Mucosa of stomach (tissue), 1 donor: Measurements from ENCODE around the gene TNFAIP3.
A peak's percentile ranks its signal among the peaks of the same experiment; 100 is the strongest.

Experiments
- H3K27me3 ChIP-seq: one replicate; pipeline ENCODE4 v1.7.0; 2013; ENCODE audit warnings: mild to moderate bottlenecking, low read length; ENCODE audit not compliant: control insufficient read depth, insufficient read depth
- H3K36me3 ChIP-seq: one replicate; pipeline ENCODE4 v1.7.0; 2013; ENCODE audit warnings: low read length; ENCODE audit not compliant: control insufficient read depth, insufficient read depth
- H3K4me1 ChIP-seq: one replicate; pipeline ENCODE4 v1.7.0; 2013; ENCODE audit warnings: mild to moderate bottlenecking, low read length; ENCODE audit not compliant: control insufficient read depth, insufficient read depth
- H3K4me3 ChIP-seq: one replicate; pipeline ENCODE4 v1.7.0; 2013; ENCODE audit warnings: low read length
- H3K9ac ChIP-seq: one replicate; pipeline ENCODE4 v1.7.0; 2013; ENCODE audit warnings: mild to moderate bottlenecking, low read length, moderate library complexity
- H3K9me3 ChIP-seq: one replicate; pipeline ENCODE4 v1.7.0; 2013; ENCODE audit warnings: mild to moderate bottlenecking, low read length, moderate library complexity; ENCODE audit not compliant: control insufficient read depth
- donor health status: Pancreatic carcinoma.

The TNFAIP3 gene

DNA sequence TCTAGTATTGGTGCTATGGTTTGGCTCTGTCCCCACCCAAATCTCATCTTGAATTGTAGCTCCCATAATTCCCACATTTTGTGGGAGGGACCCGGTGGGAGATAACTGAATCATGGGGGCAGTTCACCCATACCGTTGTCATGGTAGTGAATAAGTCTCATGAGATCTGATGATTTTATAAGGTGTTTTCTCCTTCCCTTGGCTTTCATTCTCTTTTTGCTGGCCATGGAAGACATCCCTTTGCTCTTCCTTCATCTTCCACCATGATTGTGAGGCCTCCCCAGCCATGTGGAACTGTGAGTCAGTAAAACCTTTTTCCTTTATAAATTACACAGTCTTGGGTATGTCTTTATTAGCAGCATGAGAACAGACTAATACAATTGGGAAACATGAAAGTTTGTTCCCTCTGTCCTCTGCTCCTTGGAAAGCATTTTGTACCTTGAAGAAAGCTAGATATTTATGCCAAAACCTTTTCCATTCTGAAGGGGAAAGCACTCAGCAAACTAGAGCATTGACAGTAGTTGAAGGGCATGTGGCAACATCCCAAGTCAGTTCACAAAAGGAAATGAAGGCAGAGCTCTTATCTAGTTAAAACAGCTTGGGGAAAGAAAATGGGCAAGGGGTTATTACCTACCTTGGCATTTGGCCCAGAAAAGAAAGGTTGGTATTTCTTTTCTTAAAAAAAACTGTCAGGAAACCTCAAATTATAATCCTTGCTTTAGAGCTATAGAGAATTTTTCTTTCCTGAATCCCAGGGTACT, 10.7 kb upstream of the TNFAIP3 start:
- Histone ChIP-seq H3K9me3 (no peaks in the 10 kb centered on the region), H3K4me1 (peaks cover 3% of the 10 kb centered on the region), H3K4me3 (no peak overlapping the region), H3K36me3 (no peaks in the 10 kb centered on the region), H3K9ac (no peak overlapping the region), H3K27me3 (no peaks in the 10 kb centered on the region)

DNA sequence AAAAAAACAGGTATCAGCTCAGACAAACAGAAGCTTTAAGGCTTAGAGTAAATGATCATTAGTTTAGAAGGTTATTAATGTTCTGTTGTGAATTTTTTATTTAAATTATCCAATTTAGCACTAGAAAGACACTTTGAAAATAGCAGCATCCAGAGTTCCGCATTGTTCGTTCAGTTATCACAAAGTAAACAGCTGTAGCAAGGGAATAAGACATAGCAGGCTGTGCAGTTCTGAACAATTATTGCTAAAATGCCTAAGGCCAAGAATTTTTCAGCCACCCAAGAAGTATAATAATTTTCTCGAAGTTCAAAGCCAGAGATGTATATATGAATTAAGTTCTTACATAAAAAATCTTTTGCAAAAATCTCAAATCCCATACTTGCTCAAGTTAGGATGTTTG, 8.0 kb upstream of the TNFAIP3 start:
- Histone ChIP-seq H3K27me3 (no peaks in the 10 kb centered on the region), H3K4me1 (no peaks in the 10 kb centered on the region), H3K9me3 (no peaks in the 10 kb centered on the region), H3K9ac (no peak overlapping the region), H3K4me3 (no peak overlapping the region), H3K36me3 (no peaks in the 10 kb centered on the region)

DNA sequence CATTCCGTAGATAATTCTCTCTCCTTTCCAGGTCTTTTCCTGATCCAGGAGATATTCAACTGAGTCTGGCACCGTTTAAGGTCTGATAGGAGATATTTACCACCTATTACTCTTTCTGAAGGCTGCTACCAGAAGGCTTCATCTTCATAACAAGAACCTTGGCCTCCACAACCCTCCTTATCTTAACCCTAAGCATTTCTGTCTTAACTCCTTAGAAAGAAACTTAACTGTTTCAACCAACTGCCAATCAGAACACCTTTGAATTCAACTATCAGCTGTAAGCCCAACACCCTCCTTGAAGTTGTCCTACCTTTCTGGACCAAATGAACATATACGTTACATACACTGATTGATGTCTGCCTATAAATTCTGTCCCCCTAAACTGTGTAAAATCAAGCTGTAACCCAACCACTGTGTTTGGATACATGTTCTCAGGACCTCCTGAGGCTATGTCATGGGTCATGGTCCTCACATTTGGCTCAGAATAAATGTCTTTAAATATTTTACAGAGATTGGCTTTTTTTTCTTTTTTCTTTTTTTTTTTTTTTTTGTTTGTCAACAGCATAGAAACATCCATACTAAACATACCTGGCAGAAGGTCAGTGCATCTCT, 6.6 kb upstream of the TNFAIP3 start:
- H3K4me1 ChIP-seq, result no peaks in the 10 kb centered on the region
- no peak overlapping the region for H3K4me3 ChIP-seq
- no peaks in the 10 kb centered on the region for H3K27me3 ChIP-seq
- H3K9me3 ChIP-seq, result no peaks in the 10 kb centered on the region
- H3K9ac ChIP-seq, result no peak overlapping the region
- H3K36me3 ChIP-seq, result no peaks in the 10 kb centered on the region

DNA sequence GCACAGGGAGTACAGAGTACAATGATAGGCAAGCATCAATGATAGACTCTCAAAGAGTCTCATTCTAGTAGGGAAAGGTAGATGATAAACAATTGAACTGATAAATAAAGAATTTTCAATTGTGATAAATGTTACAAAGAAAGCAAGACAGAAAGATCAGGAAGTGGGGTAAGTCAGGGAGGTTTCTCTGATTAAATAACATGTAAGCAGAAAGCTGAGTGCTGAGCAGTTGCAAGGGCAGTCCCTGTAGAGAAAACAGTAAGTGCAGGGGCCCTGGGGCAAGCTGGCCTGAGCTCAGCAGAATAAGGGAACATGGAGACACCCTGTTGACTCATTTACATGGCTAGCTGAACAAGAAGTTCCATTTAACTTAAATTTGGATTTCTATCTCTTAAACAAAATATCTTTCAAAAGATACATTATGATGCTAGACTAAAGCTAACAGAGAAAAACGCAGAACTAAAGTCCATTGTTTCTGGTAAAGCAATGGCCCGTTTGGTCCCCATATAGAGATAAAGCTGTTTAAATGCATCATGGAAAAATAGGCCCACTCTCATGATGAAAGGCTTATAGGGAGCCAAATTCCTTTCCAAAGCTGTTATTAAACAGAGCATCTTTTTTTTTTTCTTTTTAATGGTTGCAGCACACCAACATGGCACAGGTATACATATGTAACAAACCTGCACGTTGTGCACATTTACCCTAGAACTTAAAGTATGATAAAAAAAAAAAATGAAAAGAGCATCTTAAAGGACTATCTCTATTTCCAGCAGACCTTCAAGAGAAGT, 5.3 kb upstream of the TNFAIP3 start:
- Histone ChIP-seq H3K36me3 (no peaks in the 10 kb centered on the region), H3K4me1 (peaks cover 7% of the 10 kb centered on the region), H3K27me3 (no peaks in the 10 kb centered on the region), H3K9ac (no peak overlapping the region), H3K9me3 (no peaks in the 10 kb centered on the region), H3K4me3 (no peak overlapping the region)

DNA sequence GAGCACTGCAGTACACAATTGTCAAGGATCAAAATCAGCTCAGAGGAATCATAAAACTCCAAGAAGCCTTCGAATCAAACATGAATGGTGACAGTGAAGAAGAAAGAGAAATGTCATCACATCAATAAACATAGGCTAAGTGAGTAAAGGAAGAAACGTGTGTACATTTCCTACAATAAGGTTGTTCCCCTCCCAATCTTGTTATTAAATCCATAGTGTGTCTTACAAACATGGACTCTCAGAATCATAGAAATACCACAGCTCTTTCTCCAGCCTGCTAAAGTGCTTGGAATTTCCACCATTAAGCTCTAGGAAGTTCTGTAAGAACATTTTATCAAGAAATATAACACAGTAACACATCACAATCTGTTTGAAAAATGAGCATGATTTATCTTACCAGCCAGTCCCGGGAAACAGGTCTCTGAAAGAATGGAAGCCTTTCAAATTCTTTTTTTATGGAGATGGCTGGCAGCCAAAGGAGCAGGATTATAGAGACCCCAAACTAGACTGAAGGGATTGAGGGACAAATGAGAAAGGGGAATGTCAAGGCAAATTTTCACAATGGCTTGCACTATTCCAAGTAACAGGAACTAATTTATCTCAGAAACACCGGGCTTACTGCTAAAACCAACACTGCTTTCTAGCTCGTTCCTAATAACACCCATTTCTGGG, 4.5 kb upstream of the TNFAIP3 start:
- Histone ChIP-seq H3K4me3 (no peak overlapping the region), H3K9ac (no peak overlapping the region), H3K36me3 (no peaks in the 10 kb centered on the region), H3K27me3 (no peaks in the 10 kb centered on the region), H3K4me1 (peaks cover 7% of the 10 kb centered on the region), H3K9me3 (no peaks in the 10 kb centered on the region)

DNA sequence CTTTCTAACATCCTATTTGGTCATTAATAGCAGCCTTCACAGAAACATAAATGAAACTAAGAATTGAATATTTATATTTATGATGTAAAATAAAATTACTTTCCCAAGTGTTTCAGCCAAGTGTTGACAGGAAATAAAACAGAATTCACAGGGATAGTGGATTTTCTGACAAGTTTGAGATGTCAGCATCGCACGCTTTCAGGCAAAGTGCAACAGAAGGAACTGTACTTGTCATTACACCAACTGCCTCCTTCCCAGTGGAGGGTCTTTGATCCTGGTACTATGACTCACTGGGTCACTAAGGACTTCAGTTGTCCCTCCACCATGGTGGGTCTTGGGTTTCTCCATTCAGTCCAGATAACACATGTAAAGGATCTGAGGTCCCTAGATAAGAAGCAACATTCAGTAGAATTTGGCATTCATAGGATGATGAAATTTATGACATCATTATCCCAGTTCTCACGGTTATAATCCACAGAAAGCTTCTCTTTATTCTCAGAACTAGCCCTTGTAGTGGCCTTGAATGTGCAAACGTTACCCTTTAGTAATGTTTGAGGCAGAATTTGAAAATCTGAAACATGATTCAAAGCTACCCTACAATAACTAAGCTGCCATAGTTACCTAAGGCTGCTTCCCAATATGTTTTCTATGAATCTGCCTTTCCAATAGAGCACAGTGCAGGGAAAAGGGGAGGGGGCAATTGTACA, 3.8 kb upstream of the TNFAIP3 start:
- Histone ChIP-seq H3K27me3 (no peaks in the 10 kb centered on the region), H3K4me1 (peaks cover 7% of the 10 kb centered on the region), H3K36me3 (no peaks in the 10 kb centered on the region), H3K9me3 (no peaks in the 10 kb centered on the region), H3K4me3 (no peak overlapping the region), H3K9ac (no peak overlapping the region)

DNA sequence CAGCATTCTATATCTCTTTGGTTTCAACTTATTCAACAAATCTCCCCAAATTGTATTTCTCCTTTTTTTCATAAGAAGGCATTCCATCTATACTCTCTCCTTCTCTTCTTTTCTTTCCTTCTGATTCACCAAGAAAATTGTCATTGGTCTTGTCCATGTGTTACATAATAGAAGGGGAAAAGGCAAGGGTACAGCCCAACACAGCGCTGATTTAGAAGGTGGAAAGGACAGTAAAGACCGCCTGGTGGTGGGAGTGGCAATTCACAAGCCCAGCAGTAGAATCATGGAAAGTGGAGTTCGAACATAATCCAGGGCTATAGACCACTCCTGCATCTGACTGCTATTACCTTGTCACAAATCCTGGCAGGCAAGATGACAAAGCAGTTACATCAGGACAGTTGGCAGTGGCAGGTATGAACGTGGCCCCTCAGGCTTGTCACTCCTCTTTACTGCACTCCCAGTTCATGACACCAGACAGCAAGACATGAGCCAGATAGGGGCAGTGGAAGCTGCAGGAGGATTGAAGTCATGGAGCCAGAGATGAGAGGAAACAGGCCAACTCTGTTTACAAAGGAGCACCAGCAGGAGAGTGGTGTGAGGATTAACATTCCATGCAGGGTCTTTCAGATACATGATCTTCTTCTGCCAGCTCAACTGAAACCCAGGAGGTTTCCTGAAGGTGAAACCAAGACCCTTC, 2.1 kb upstream of the TNFAIP3 start:
- no peak overlapping the region for H3K4me3 ChIP-seq
- peaks cover 17% of the 10 kb centered on the region for H3K4me1 ChIP-seq
- no peaks in the 10 kb centered on the region for H3K27me3 ChIP-seq
- no peaks in the 10 kb centered on the region for H3K9me3 ChIP-seq
- H3K36me3 ChIP-seq, result no peaks in the 10 kb centered on the region
- H3K9ac ChIP-seq, result no peak overlapping the region

DNA sequence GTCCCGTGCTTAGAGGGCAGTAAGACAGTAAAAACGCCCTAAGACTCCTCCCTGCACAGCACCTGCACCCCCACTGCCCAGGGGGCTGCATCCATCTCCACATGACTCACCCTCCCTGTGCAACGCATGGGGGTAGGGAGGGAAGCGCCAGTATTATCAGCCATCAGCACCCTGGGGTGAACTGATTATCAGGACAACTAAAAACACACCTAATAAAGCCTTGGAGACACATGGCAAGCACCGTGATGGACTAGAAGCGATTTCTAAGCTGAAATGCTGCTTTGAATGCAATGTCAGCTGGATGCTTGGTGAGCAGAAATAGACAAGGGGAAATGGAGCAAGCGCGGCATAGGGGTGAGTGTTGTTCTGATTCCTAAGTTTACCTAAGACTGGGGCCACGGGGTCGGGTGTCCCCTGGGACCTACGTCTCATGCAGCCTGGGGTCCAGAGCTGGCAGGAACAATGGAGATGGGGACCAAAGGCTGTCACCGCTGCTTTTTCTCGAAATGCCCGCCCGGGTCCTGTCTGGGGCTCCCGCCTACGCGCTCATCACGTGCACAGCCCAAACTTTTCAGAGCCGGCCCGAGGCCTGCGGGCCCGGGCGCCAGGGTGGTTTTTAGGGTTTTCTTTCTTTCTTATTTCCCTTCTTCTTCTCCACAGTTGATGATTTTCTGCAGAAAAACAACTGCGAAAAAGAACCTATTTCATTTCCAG, 702 bp upstream of the TNFAIP3 start:
- Histone ChIP-seq H3K4me3 (peak overlapping the region; percentile 23), H3K36me3 (no peaks in the 10 kb centered on the region), H3K9ac (peak overlapping the region; percentile 65), H3K4me1 (peaks cover 20% of the 10 kb centered on the region), H3K27me3 (no peaks in the 10 kb centered on the region), H3K9me3 (no peaks in the 10 kb centered on the region)

DNA sequence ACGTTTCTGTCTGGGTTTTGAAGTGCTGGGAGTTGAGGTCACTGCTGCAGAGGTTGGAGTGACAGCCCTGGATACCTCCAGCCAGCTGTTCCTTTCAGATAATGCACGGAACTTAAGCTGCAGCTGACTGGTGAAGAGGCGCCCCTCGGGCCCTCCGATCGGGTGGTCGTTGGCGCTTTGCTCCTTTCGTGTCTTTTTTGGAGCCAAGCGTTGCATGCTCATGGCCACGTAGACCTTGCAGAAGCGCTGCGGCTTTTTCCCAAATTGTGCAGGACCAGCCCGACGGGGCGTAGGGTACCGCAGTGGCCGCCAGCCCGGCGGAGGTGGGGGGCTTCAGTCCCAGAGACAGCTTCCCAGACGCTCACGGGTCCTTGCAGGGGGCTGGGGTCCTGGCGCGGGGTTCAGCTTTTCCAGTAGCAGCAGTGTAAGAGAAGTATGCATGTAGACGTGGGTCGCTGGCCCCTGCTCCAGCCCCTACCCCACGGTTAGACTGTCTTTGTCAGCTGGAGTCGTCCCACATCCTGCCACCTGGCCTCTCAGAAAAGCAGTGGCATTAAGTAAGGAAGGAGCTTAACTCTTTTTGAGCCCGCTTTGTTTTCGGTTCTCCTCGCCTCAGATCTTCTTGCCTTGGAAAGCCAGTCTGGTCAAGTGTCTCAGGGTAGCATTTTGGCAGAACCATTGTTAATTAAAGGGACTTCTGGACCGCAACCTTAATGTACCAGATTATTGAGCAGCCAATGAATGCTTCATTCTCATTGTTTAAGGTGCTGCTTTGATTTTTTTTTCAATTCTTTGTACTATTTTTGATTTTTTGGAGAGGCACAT, 838 bp downstream of the TNFAIP3 start:
- peak overlapping the region; percentile 74 for H3K9ac ChIP-seq
- H3K36me3 ChIP-seq, result no peaks in the 10 kb centered on the region
- H3K9me3 ChIP-seq, result no peaks in the 10 kb centered on the region
- H3K4me1 ChIP-seq, result peaks cover 30% of the 10 kb centered on the region
- peak overlapping the region; percentile 62 for H3K4me3 ChIP-seq
- H3K27me3 ChIP-seq, result no peaks in the 10 kb centered on the region
